Duodenal mucosa (tissue), 2 donors: ENCODE data around the gene BBS12.

Experiments used
- H3K27ac ChIP-seq: one replicate; pipeline ENCODE4 v1.7.0; 2013; ENCODE audit warnings: low read depth, low read length
- H3K27me3 ChIP-seq, 2 donors: one replicate each; pipeline ENCODE4 v1.7.0; 2013; ENCODE audit warnings: low read length in 2 of 2, control low read depth in 1 of 2; ENCODE audit not compliant: insufficient read depth in 2 of 2, control insufficient read depth in 1 of 2
- H3K36me3 ChIP-seq, 2 donors: one replicate each; pipeline ENCODE4 v1.7.0; 2013; ENCODE audit warnings: low read length in 2 of 2, control low read depth in 1 of 2; ENCODE audit not compliant: insufficient read depth in 2 of 2, control insufficient read depth in 1 of 2
- H3K4me1 ChIP-seq, 2 donors: one replicate each; pipeline ENCODE4 v1.7.0; 2013; ENCODE audit warnings: low read length in 2 of 2, control low read depth in 1 of 2; ENCODE audit not compliant: insufficient read depth in 2 of 2, control insufficient read depth in 1 of 2
- H3K4me3 ChIP-seq, 2 donors: one replicate each; pipeline ENCODE4 v1.7.0; 2013; ENCODE audit warnings: low read length in 2 of 2, low read depth in 1 of 2
- H3K9ac ChIP-seq, 2 donors: one replicate each; pipeline ENCODE4 v1.7.0; 2013; ENCODE audit warnings: low read length in 2 of 2, low read depth in 1 of 2
- H3K9me3 ChIP-seq, 2 donors: one replicate each; pipeline ENCODE4 v1.7.0; 2013; ENCODE audit warnings: low read length in 2 of 2, control low read depth in 1 of 2; ENCODE audit not compliant: control insufficient read depth in 1 of 2

BBS12 gene

GRCh38 chr4:122742933-122743829, 10.7 kb downstream of the BBS12 start:
- Histone ChIP-seq H3K4me3 (peak overlapping the region in 1 of 2 donors; percentile 41), H3K9me3 (no peaks in the 10 kb centered on the region), H3K27me3 (no peaks in the 10 kb centered on the region), H3K36me3 (peaks cover 0 to 4% of the 10 kb centered on the region in 2 donors), H3K9ac (no peak overlapping the region), H3K4me1 (peaks cover 25% of the 10 kb centered on the region in 2 donors), H3K27ac (no peak overlapping the region)

GRCh38 chr4:122744229-122744628, 11.7 kb downstream of the BBS12 start:
- Histone ChIP-seq H3K36me3 (peaks cover 0 to 4% of the 10 kb centered on the region in 2 donors), H3K9me3 (no peaks in the 10 kb centered on the region), H3K4me3 (peak overlapping the region in 1 of 2 donors; percentile 0), H3K27me3 (no peaks in the 10 kb centered on the region), H3K9ac (no peak overlapping the region), H3K4me1 (peaks cover 25% of the 10 kb centered on the region in 2 donors), H3K27ac (no peak overlapping the region)

GRCh38 chr4:122746485-122746965, 14.0 kb downstream of the BBS12 start:
- Histone ChIP-seq H3K4me1 (peaks cover 25% of the 10 kb centered on the region in 2 donors), H3K36me3 (peaks cover 0 to 4% of the 10 kb centered on the region in 2 donors), H3K9me3 (no peaks in the 10 kb centered on the region), H3K9ac (no peak overlapping the region), H3K27ac (no peak overlapping the region), H3K27me3 (no peaks in the 10 kb centered on the region), H3K4me3 (no peak overlapping the region)

GRCh38 chr4:122747068-122747467, 14.6 kb downstream of the BBS12 start:
- peaks cover 25% of the 10 kb centered on the region in 2 donors for H3K4me1 ChIP-seq
- no peak overlapping the region for H3K9ac ChIP-seq
- H3K27me3 ChIP-seq, result no peaks in the 10 kb centered on the region
- no peak overlapping the region for H3K27ac ChIP-seq
- H3K36me3 ChIP-seq, result peaks cover 0 to 2% of the 10 kb centered on the region in 2 donors
- no peak overlapping the region for H3K4me3 ChIP-seq
- no peaks in the 10 kb centered on the region for H3K9me3 ChIP-seq

- no peaks in the 10 kb centered on the region for H3K9me3 ChIP-seq
- no peak overlapping the region for H3K4me3 ChIP-seq
- no peak overlapping the region for H3K27ac ChIP-seq
- H3K36me3 ChIP-seq, result no peaks in the 10 kb centered on the region
- H3K9ac ChIP-seq, result no peak overlapping the region
- no peaks in the 10 kb centered on the region for H3K27me3 ChIP-seq
- H3K4me1 ChIP-seq, result peaks cover 20 to 25% of the 10 kb centered on the region in 2 donors
Measured at GRCh38 chr4:122747883-122748282, 15.4 kb downstream of the BBS12 start.

- no peaks in the 10 kb centered on the region for H3K36me3 ChIP-seq
- no peak overlapping the region for H3K27ac ChIP-seq
- H3K9ac ChIP-seq, result no peak overlapping the region
- H3K4me3 ChIP-seq, result no peak overlapping the region
- no peaks in the 10 kb centered on the region for H3K9me3 ChIP-seq
- no peaks in the 10 kb centered on the region for H3K27me3 ChIP-seq
- peaks cover 4 to 5% of the 10 kb centered on the region in 2 donors for H3K4me1 ChIP-seq
Measured at GRCh38 chr4:122749704-122750454, 17.4 kb downstream of the BBS12 start.

- Histone ChIP-seq H3K4me1 (peaks cover 0 to 6% of the 10 kb centered on the region in 2 donors), H3K9me3 (no peaks in the 10 kb centered on the region), H3K27ac (no peak overlapping the region), H3K27me3 (no peaks in the 10 kb centered on the region), H3K36me3 (no peaks in the 10 kb centered on the region), H3K4me3 (no peak overlapping the region), H3K9ac (no peak overlapping the region)
Measured at GRCh38 chr4:122755675-122756074, 23.2 kb downstream of the BBS12 start.

- Histone ChIP-seq H3K4me1 (peaks cover 0 to 6% of the 10 kb centered on the region in 2 donors), H3K9me3 (no peaks in the 10 kb centered on the region), H3K36me3 (no peaks in the 10 kb centered on the region), H3K27ac (no peak overlapping the region), H3K9ac (no peak overlapping the region), H3K4me3 (no peak overlapping the region), H3K27me3 (no peaks in the 10 kb centered on the region)
Measured at GRCh38 chr4:122758033-122758432, 25.5 kb downstream of the BBS12 start.

- Histone ChIP-seq H3K4me1 (peaks cover 0 to 6% of the 10 kb centered on the region in 2 donors), H3K4me3 (no peak overlapping the region), H3K9me3 (no peaks in the 10 kb centered on the region), H3K27me3 (no peaks in the 10 kb centered on the region), H3K9ac (no peak overlapping the region), H3K36me3 (no peaks in the 10 kb centered on the region), H3K27ac (no peak overlapping the region)
Measured at GRCh38 chr4:122759639-122760310, 27.3 kb downstream of the BBS12 start.
